Loucy (cell line): ENCODE measurements around the gene SEMA3D.

Source experiments
- H2AFZ ChIP-seq: fragments of 200-600 bp; sonication (generic); 2 replicates; pipeline ENCODE4 v1.6.0; 2016; ENCODE audit warnings: antibody characterized with exemption, mild to moderate bottlenecking, low read length, moderate library complexity
- H3F3A ChIP-seq: fragments of 200-600 bp; 2 replicates; pipeline ENCODE4 v1.6.0; 2016; ENCODE audit warnings: antibody characterized with exemption, low read depth, mild to moderate bottlenecking
- H3K27me3 ChIP-seq: fragments of 200-600 bp; sonication (generic); 2 replicates; pipeline ENCODE4 v1.6.1; 2014; ENCODE audit warnings: low read length, mild to moderate bottlenecking; ENCODE audit not compliant: insufficient read depth, poor library complexity, severe bottlenecking
- H3K36me3 ChIP-seq: fragments of 200-600 bp; sonication (generic); 2 replicates; pipeline ENCODE4 v1.6.1; 2016; ENCODE audit warnings: low read length; ENCODE audit not compliant: insufficient read depth
- H3K4me1 ChIP-seq: fragments of 200-600 bp; sonication (generic); 2 replicates; pipeline ENCODE4 v1.5.1; 2014; ENCODE audit warnings: low read length, mild to moderate bottlenecking; ENCODE audit not compliant: insufficient read depth, poor library complexity, severe bottlenecking
- H3K4me2 ChIP-seq: fragments of 200-600 bp; sonication (generic); 2 replicates; pipeline ENCODE4 v1.6.0; 2014; ENCODE audit warnings: antibody characterized with exemption, low read length, low read depth, mild to moderate bottlenecking; ENCODE audit not compliant: poor library complexity, severe bottlenecking
- H3K4me3 ChIP-seq: fragments of 200-600 bp; sonication (generic); 2 replicates; pipeline ENCODE4 v1.5.1; 2014; ENCODE audit warnings: low read length, mild to moderate bottlenecking, mixed read lengths; ENCODE audit not compliant: poor library complexity, severe bottlenecking
- H3K79me2 ChIP-seq: fragments of 200-600 bp; sonication (generic); 2 replicates; pipeline ENCODE4 v1.6.1; 2014; ENCODE audit warnings: low read length; ENCODE audit not compliant: insufficient read depth
- H3K9ac ChIP-seq: fragments of 200-600 bp; sonication (generic); 2 replicates; pipeline ENCODE4 v1.6.0; 2014; ENCODE audit warnings: mild to moderate bottlenecking, low read depth, low read length, moderate library complexity; ENCODE audit not compliant: poor library complexity, severe bottlenecking
- H3K9me2 ChIP-seq: fragments of 200-600 bp; sonication (generic); replicated peaks from 2 replicates; pipeline ENCODE4 v1.6.1; 2016; ENCODE audit warnings: low read depth, low read length, mixed read lengths
- H3K9me3 ChIP-seq: fragments of 200-600 bp; sonication (generic); 2 replicates; pipeline ENCODE4 v1.6.1; 2014; ENCODE audit warnings: mild to moderate bottlenecking, antibody characterized with exemption, low read length, low read depth; ENCODE audit not compliant: insufficient read depth
- H4K20me1 ChIP-seq: fragments of 200-600 bp; sonication (generic); 2 replicates; pipeline ENCODE4 v1.6.0; 2014; ENCODE audit warnings: antibody characterized with exemption, low read length, mild to moderate bottlenecking; ENCODE audit not compliant: insufficient read depth, poor library complexity, severe bottlenecking
- CTCF ChIP-seq: fragments of 200-600 bp; sonication (generic); conservative IDR thresholded peaks from 2 replicates; pipeline ENCODE4 v1.5.1; 2014; ENCODE audit warnings: mild to moderate bottlenecking, antibody characterized with exemption, low read length
- EZH2phosphoT487 ChIP-seq: fragments of 200-600 bp; IDR thresholded peaks from 2 replicates; pipeline ENCODE4 v1.6.1; 2018; ENCODE audit warnings: antibody characterized with exemption, mild to moderate bottlenecking, moderate library complexity, borderline replicate concordance

The SEMA3D gene

DNA sequence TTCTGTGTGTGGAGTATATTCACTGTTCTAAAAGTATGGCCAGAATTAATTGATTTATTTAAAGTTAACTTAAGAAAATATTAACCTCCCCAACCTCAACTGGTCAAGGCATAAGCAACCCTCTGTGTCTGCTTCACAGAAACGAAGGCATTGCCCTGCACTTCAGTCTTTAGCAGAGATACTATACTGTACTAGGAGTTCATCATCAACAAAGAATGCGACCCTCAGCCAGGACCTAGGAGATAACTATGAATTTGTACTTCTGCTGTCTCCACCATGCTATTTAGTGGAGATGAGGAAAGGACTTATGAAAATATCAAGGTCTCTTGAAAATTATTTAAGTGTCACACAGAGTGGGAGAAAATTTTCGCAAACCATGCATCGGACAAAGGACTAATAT lies 35.7 kb upstream of the SEMA3D start:
- Histone ChIP-seq H3K9ac (no peak overlapping the region), H3K4me2 (no peak overlapping the region), H3K36me3 (no peaks in the 10 kb centered on the region), H3K9me3 (no peaks in the 10 kb centered on the region), H3K27me3 (no peaks in the 10 kb centered on the region), H3K4me3 (no peak overlapping the region), H3F3A (no peaks in the 10 kb centered on the region), H2AFZ (no peak overlapping the region), H3K79me2 (no peaks in the 10 kb centered on the region), H4K20me1 (no peaks in the 10 kb centered on the region), H3K9me2 (no peaks in the 10 kb centered on the region), H3K4me1 (no peaks in the 10 kb centered on the region)
- TF ChIP-seq EZH2phosphoT487 (no peak), CTCF (no peak)

- Histone ChIP-seq H3F3A (no peaks in the 10 kb centered on the region), H3K4me1 (no peaks in the 10 kb centered on the region), H3K9ac (no peak overlapping the region), H4K20me1 (no peaks in the 10 kb centered on the region), H3K4me3 (no peak overlapping the region), H3K79me2 (no peaks in the 10 kb centered on the region), H3K4me2 (no peak overlapping the region), H3K27me3 (no peaks in the 10 kb centered on the region), H2AFZ (no peak overlapping the region), H3K36me3 (no peaks in the 10 kb centered on the region), H3K9me2 (no peaks in the 10 kb centered on the region), H3K9me3 (no peaks in the 10 kb centered on the region)
- no peak for TF ChIP-seq EZH2phosphoT487
- no peak for TF ChIP-seq CTCF
These were observed 34.9 kb upstream of the SEMA3D start for GRCh38 chr7:85221796-85222195.

- H3K9me2 ChIP-seq = no peaks in the 10 kb centered on the region
- H3K9me3 ChIP-seq = no peaks in the 10 kb centered on the region
- no peaks in the 10 kb centered on the region for H3K36me3 ChIP-seq
- H2AFZ ChIP-seq = no peak overlapping the region
- no peak overlapping the region for H3K4me3 ChIP-seq
- no peaks in the 10 kb centered on the region for H3K4me1 ChIP-seq
- no peak overlapping the region for H3K9ac ChIP-seq
- no peaks in the 10 kb centered on the region for H3K27me3 ChIP-seq
- H4K20me1 ChIP-seq = no peaks in the 10 kb centered on the region
- no peak overlapping the region for H3K4me2 ChIP-seq
- H3F3A ChIP-seq = no peaks in the 10 kb centered on the region
- TF ChIP-seq EZH2phosphoT487 (no peak), CTCF (no peak)
- H3K79me2 ChIP-seq = no peaks in the 10 kb centered on the region
These were observed 33.8 kb upstream of the SEMA3D start for GRCh38 chr7:85220651-85221050.
